ENCODE data around the gene AJAP1. TPM values are rescaled to one million over a fixed set of nuclear protein-coding genes. Genes with fewer than 3 reads are reported as not detected.

Gene AJAP1
- total and polyA plus RNA-seq, 10 of the 15 experiments (the other 5 are each of a cell fraction or from before 2014, with no cell fraction given) = not detected

GRCh38 chr1:4677608-4678007 is 23.2 kb downstream of the AJAP1 start:
- ChIA-PET RAD21 (ENCODE audit: unreplicated experiment) (no interaction called here), SMC1A (ENCODE audit: uncharacterized antibody, unreplicated experiment) (no interaction called here), POLR2A (no interaction called here), CTCF (no interaction called here)
- H2AFZ ChIP-seq (ENCODE audit: control insufficient read depth, low read depth, low read length) = no peak overlapping the region
- BruUV-seq (replicated peaks) = no TSS peak
- DNase-seq (ENCODE audit: low read depth, low spot score) = no peak
- no peak for ATAC-seq
- H4K20me1 ChIP-seq (ENCODE audit: control insufficient read depth, insufficient read depth) = no peaks in the 10 kb centered on the region
- no peaks in the 10 kb centered on the region for H3K4me1 ChIP-seq (ENCODE audit: control insufficient read depth, insufficient read depth, low read length)
- H3K9ac ChIP-seq (ENCODE audit: control insufficient read depth, insufficient read depth, low read length) = no peak overlapping the region
- intact Hi-C loops (cut with micrococcal nuclease; ENCODE audit: unreplicated experiment) (no loop called here), in situ Hi-C loops (cut with MboI) (no loop called here)
- no peaks in the 10 kb centered on the region for H3K9me3 ChIP-seq (replicated peaks; ENCODE audit: control insufficient read depth, insufficient read depth, low read length)
- H3K4me3 ChIP-seq = no peak overlapping the region
- no peak overlapping the region for H3K27ac ChIP-seq (ENCODE audit: control insufficient read depth, insufficient read depth)
- no peaks in the 10 kb centered on the region for H3K27me3 ChIP-seq (replicated peaks in 1 of 2; ENCODE audit: control insufficient read depth in 2 of 2, insufficient read depth in 2 of 2, low read length in 1 of 2)
- H3K4me2 ChIP-seq (ENCODE audit: control insufficient read depth, insufficient read depth) = no peak overlapping the region
- H3K79me2 ChIP-seq (ENCODE audit: control insufficient read depth, insufficient read depth, low read length) = no peaks in the 10 kb centered on the region
- WGBS (ENCODE audit: insufficient coverage, insufficient replicate concordance, low lambda C conversion rate, missing lambda C conversion rate) = 28% methylated on average over 7 of the region's 7 CpGs
- FAIRE-seq = no peak
- H3K36me3 ChIP-seq (ENCODE audit: control insufficient read depth in 2 of 2, insufficient read depth in 2 of 2, low read length in 1 of 2) = no peaks in the 10 kb centered on the region
- no peak for TF ChIP-seq CBFB (IDR thresholded peaks at IDR 0.05; ENCODE audit: low read depth)
- TF ChIP-seq, protein P1, sequence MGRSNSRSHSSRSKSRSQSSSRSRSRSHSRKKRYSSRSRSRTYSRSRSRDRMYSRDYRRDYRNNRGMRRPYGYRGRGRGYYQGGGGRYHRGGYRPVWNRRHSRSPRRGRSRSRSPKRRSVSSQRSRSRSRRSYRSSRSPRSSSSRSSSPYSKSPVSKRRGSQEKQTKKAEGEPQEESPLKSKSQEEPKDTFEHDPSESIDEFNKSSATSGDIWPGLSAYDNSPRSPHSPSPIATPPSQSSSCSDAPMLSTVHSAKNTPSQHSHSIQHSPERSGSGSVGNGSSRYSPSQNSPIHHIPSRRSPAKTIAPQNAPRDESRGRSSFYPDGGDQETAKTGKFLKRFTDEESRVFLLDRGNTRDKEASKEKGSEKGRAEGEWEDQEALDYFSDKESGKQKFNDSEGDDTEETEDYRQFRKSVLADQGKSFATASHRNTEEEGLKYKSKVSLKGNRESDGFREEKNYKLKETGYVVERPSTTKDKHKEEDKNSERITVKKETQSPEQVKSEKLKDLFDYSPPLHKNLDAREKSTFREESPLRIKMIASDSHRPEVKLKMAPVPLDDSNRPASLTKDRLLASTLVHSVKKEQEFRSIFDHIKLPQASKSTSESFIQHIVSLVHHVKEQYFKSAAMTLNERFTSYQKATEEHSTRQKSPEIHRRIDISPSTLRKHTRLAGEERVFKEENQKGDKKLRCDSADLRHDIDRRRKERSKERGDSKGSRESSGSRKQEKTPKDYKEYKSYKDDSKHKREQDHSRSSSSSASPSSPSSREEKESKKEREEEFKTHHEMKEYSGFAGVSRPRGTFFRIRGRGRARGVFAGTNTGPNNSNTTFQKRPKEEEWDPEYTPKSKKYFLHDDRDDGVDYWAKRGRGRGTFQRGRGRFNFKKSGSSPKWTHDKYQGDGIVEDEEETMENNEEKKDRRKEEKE (IDR thresholded peaks at IDR 0.05) = no peak
- no peak for TF ChIP-seq ZSCAN29 (IDR thresholded peaks at IDR 0.05)
- no peak for TF ChIP-seq MYB (IDR thresholded peaks at IDR 0.05; ENCODE audit: borderline replicate concordance, low read depth, low read length)
- TF ChIP-seq RELA (IDR thresholded peaks at IDR 0.05; ENCODE audit: borderline replicate concordance, partially characterized antibody) = no peak
- no peak for TF ChIP-seq RUNX3 (IDR thresholded peaks at IDR 0.05; ENCODE audit: low read length)
- no peak for TF ChIP-seq TCF12 (IDR thresholded peaks at IDR 0.05; ENCODE audit: low read depth, low read length)
- no peak for TF ChIP-seq SP1 (IDR thresholded peaks at IDR 0.05; ENCODE audit: low read depth, low read length)
- TF ChIP-seq, protein P2, sequence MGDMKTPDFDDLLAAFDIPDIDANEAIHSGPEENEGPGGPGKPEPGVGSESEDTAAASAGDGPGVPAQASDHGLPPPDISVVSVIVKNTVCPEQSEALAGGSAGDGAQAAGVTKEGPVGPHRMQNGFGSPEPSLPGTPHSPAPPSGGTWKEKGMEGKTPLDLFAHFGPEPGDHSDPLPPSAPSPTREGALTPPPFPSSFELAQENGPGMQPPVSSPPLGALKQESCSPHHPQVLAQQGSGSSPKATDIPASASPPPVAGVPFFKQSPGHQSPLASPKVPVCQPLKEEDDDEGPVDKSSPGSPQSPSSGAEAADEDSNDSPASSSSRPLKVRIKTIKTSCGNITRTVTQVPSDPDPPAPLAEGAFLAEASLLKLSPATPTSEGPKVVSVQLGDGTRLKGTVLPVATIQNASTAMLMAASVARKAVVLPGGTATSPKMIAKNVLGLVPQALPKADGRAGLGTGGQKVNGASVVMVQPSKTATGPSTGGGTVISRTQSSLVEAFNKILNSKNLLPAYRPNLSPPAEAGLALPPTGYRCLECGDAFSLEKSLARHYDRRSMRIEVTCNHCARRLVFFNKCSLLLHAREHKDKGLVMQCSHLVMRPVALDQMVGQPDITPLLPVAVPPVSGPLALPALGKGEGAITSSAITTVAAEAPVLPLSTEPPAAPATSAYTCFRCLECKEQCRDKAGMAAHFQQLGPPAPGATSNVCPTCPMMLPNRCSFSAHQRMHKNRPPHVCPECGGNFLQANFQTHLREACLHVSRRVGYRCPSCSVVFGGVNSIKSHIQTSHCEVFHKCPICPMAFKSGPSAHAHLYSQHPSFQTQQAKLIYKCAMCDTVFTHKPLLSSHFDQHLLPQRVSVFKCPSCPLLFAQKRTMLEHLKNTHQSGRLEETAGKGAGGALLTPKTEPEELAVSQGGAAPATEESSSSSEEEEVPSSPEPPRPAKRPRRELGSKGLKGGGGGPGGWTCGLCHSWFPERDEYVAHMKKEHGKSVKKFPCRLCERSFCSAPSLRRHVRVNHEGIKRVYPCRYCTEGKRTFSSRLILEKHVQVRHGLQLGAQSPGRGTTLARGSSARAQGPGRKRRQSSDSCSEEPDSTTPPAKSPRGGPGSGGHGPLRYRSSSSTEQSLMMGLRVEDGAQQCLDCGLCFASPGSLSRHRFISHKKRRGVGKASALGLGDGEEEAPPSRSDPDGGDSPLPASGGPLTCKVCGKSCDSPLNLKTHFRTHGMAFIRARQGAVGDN (IDR thresholded peaks at IDR 0.05) = no peak
- TF ChIP-seq USF1 (IDR thresholded peaks at IDR 0.05; ENCODE audit: borderline replicate concordance, extremely low read length, insufficient read depth, low read depth, low read length) = no peak
- no peak for TF ChIP-seq ATF3 (IDR thresholded peaks at IDR 0.05; ENCODE audit: borderline replicate concordance, extremely low read depth, low read depth, low read length)
- TF ChIP-seq MLLT1 (IDR thresholded peaks at IDR 0.05) = no peak
- no peak for TF ChIP-seq MEF2A (IDR thresholded peaks at IDR 0.05; ENCODE audit: insufficient read depth, low read depth, low read length)
- TF ChIP-seq MAX (IDR thresholded peaks at IDR 0.05; ENCODE audit: low read depth, low read length) = no peak
- no peak for TF ChIP-seq TCF3 (IDR thresholded peaks at IDR 0.05; ENCODE audit: borderline replicate concordance, insufficient read depth, low read depth, low read length)
